T follicular helper cell (primary cell): ENCODE results near the gene ZNF804A.

Experiments used
- DNase-seq: peaks from one replicate; pipeline ENCODE4 v3.0.0-alpha.2; 2020; ENCODE audit warnings: low read depth

Gene ZNF804A

DNA sequence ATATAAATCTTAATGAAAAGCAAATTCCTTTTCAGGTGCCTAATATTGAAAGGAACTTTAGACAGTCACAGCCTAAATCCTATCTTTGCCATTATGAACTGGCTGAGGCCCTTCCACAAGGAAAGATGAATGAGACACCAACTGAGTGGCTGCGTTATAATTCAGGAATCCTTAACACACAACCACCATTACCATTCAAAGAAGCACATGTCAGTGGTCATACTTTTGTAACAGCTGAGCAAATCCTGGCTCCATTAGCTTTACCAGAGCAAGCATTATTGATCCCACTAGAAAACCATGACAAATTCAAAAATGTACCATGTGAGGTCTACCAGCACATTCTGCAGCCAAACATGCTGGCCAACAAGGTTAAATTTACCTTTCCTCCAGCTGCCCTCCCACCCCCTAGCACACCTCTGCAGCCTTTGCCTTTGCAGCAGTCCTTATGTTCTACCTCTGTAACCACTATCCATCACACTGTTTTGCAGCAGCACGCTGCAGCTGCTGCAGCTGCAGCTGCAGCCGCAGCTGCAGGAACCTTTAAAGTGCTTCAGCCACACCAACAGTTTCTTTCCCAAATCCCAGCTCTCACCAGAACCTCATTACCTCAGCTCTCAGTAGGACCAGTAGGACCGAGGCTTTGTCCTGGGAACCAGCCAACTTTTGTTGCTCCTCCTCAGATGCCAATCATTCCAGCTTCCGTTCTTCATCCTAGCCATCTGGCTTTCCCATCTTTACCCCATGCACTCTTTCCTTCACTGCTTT lies 340.1 kb downstream of the ZNF804A start:
- no peak for DNase-seq

- DNase-seq = no peak
These were observed 347.0 kb downstream of the ZNF804A start for GRCh38 chr2:184945326-184945725.

- DNase-seq = no peak
These were observed 347.5 kb downstream of the ZNF804A start for GRCh38 chr2:184945824-184946223.

- DNase-seq = no peak
These were observed 358.5 kb downstream of the ZNF804A start for GRCh38 chr2:184956856-184957255.

DNA sequence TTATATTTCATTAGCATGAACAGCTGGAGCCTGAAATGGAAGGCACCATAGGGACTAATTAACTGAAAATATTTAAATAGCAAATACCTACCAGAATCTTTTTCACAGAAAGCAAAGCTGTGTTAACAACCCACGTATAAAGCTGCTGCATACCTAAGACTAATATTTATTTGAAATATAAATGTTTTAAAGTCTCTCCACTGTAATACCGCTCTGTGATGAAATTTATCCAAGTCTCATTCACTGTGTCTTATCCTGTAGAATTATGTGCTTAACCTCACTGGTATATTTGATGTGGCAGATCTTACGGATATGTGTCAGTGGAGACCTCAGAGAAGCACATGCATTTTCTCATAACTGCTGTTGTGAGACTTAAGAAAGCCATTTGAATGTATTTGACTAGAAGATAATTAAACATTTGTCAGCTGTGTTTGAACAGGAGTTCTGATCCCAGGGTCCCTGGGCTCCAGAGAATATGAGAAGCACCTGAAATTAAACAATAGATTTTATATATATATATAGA lies 373.3 kb downstream of the ZNF804A start:
- DNase-seq = no peak
